Measurements from ENCODE around the gene ANKRD17.

DNA sequence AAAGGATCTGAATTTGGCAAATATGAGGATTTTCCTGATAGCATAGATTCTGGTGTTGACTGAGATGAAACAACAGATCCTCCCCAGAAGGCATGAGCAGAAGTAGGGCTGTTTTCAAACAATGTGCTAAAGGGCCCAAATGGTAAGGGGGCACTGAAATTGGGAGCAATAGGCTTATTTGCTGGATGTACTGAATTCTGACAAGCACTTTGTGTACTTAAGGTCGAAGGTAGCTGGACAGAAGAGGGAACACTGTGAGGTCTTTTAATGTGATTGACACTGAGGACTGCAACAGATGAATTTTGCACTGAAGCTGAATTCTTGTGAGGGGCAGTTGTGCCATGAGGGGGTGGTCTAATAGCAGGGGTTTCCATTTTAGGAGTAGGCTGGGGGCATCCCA is 167.9 kb downstream of the ANKRD17 start:
- TF ChIP-seq TAF1 (IDR thresholded peaks at IDR 0.05; ENCODE audit: borderline replicate concordance, low read depth, low read length) (no peak), CTCF (IDR thresholded peaks at IDR 0.05) (no peak), ZBTB33 (IDR thresholded peaks at IDR 0.05; ENCODE audit: borderline replicate concordance, low read depth) (no peak), RFX5 (IDR thresholded peaks at IDR 0.05; ENCODE audit: low read length) (no peak), MAX (IDR thresholded peaks at IDR 0.05; ENCODE audit: low read depth) (no peak), CHD2 (IDR thresholded peaks at IDR 0.05; ENCODE audit: low read length, partially characterized antibody) (no peak), USF2 (IDR thresholded peaks at IDR 0.05; ENCODE audit: borderline replicate concordance, low read depth, low read length) (no peak), NFIC (IDR thresholded peaks at IDR 0.05; ENCODE audit: borderline replicate concordance) (no peak), RXRA (IDR thresholded peaks at IDR 0.05; ENCODE audit: borderline replicate concordance, low read depth) (no peak)

Measured in SK-N-SH (cell line).